Measurements from ENCODE around the gene TMEM259. TPM values are rescaled to one million over a fixed set of nuclear protein-coding genes. Genes with fewer than 3 reads are reported as not detected.

TMEM259 gene
- total RNA-seq, 1 donor from 2014 or later = 232 TPM

GRCh38 chr19:1039646-1040475, 18.9 kb upstream of the TMEM259 start, which contains the start of gene ABCA7:
Gene ABCA7 (plus strand): TSS chr19:1040107. CDS start chr19:1041362, 1,255 bp downstream.
- Mint-ChIP-seq H3K27ac (peak within 1 kb of the TSS; percentile 89), H3K4me1 (peaks cover 20% of the 10 kb centered on the region), H3K4me3 (peak within 1 kb of the TSS; percentile 73), H3K9me3 (no peaks in the 10 kb centered on the region), H3K27me3 (ENCODE audit: low read depth) (no peaks in the 10 kb centered on the region), H3K36me3 (peaks cover 18% of the 10 kb centered on the region)
- TF ChIP-seq CTCF (IDR thresholded peaks at IDR 0.05; ENCODE audit: unreplicated experiment) = no peak
- DNase-seq (ENCODE audit: low spot score in 2 of 2, unreplicated experiment in 2 of 2) = peak; percentile 98 to 100

DNA sequence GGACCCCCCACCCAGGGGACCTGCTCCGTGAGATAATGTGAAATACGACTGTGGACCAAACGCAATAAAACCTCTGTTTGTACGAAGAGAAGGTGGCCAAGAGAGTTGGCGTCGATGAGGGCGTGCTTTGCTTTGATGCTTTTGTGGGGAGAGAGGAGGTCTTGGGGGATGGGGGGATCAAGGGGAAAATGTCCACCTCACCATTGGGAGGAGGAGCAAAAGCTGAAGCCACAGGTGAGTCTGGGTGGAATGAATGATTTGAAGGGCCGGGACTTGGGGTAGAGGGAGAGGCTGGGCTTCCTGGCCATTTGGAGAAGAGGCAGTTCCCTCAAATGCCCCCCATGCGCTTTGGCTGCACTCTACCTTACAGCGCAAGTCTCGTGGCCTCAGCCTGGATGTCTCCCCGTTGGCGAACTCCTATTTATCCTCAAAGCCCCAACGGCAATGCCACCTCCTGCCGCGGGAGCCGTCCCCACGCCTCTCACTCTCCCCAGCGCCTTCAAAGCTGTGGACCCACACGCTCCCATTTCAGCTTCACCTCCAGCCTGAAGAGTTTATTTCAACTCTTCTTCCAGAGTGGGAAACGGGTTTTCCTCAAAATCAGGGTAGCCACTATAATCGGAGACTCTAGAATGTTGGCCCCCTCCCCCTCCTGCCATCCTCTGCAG, 18.2 kb upstream of the TMEM259 start:
- Mint-ChIP-seq H3K9me3 (no peaks in the 10 kb centered on the region), H3K36me3 (peaks cover 18% of the 10 kb centered on the region), H3K27me3 (ENCODE audit: low read depth) (no peaks in the 10 kb centered on the region), H3K27ac (peak overlapping the region; percentile 89), H3K4me3 (peak overlapping the region; percentile 73), H3K4me1 (peaks cover 20% of the 10 kb centered on the region)
- TF ChIP-seq CTCF (IDR thresholded peaks at IDR 0.05; ENCODE audit: unreplicated experiment) = no peak
- no peak for DNase-seq (ENCODE audit: low spot score in 2 of 2, unreplicated experiment in 2 of 2)

DNA sequence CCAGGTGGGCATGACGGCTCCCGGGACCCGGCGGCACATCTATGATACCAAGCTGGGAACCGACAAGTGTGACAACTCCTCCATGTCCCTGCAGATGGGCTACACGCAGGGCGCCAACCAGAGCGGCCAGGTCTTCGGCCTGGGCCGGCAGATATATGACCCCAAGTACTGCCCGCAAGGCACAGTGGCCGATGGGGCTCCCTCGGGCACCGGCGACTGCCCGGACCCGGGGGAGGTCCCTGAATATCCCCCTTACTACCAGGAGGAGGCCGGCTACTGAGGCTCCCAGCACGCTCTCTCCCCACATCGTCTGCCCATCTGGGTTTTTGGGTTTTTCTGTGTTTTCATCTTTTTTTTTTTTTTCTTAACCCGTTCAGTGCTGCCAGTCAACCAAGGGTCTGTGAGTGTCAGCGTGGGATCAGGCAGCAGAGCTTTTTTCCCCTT, 16.7 kb upstream of the TMEM259 start:
- Mint-ChIP-seq H3K27ac (peak overlapping the region; percentile 72), H3K36me3 (peaks cover 20% of the 10 kb centered on the region), H3K4me3 (no peak overlapping the region), H3K27me3 (ENCODE audit: low read depth) (no peaks in the 10 kb centered on the region), H3K4me1 (peaks cover 19% of the 10 kb centered on the region), H3K9me3 (no peaks in the 10 kb centered on the region)
- DNase-seq (ENCODE audit: low spot score in 2 of 2, unreplicated experiment in 2 of 2) = no peak
- no peak for TF ChIP-seq CTCF (IDR thresholded peaks at IDR 0.05; ENCODE audit: unreplicated experiment)

DNA sequence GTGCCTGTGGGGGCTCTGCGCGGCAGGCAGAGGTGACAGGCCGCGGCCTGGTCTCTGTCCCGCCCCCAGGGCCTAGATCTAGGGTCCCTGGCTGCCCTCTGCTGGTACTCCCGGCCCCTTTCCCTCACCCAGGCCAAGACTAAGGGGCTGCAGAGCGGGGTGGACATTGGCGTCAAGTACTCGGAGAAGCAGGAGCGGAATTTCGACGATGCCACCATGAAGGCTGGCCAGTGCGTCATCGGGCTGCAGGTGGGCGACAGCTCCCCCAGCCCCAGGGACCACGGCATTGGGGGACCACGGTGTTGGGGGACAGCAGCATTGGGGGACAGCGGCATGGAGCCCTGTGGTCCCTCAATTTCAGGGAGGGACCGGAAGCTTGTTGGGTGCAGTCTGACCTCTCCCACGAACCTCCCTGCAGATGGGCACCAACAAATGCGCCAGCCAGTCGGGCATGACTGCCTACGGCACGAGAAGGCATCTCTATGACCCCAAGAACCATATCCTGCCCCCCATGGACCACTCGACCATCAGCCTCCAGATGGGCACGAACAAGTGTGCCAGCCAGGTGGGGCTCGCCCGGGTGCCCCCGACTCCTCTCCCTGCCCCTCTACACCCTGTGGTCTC, 15.2 kb upstream of the TMEM259 start:
- no peak for DNase-seq (ENCODE audit: low spot score in 2 of 2, unreplicated experiment in 2 of 2)
- Mint-ChIP-seq H3K27me3 (ENCODE audit: low read depth) (no peaks in the 10 kb centered on the region), H3K4me1 (peaks cover 15% of the 10 kb centered on the region), H3K27ac (no peak overlapping the region), H3K9me3 (no peaks in the 10 kb centered on the region), H3K36me3 (peaks cover 25% of the 10 kb centered on the region), H3K4me3 (no peak overlapping the region)
- TF ChIP-seq CTCF (IDR thresholded peaks at IDR 0.05; ENCODE audit: unreplicated experiment) = no peak

DNA sequence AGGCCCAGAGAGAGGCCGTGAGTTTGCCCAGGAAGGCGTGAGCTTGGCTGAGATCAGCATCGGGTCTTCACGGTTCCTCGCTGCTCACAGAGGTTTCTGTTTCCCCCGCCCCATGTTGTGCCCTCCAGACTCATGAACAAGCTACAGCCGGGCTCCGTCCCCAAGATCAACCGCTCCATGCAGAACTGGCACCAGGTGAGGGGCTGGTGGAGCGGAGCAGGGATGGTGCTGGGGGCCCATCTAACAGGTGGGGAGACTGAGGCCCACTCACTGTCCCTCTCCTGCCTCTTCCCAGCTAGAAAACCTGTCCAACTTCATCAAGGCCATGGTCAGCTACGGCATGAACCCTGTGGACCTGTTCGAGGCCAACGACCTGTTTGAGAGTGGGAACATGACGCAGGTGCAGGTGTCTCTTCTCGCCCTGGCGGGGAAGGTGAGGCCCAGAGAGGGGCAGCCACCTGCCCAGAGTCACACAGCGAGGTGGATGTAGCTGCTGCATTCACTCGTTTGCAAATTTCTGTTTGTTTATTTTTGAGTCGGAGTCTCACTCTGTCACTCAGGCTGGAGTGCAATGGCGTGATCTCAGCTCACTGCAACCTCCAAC, 11.4 kb upstream of the TMEM259 start:
- no peak overlapping the region for H3K27ac Mint-ChIP-seq
- H3K36me3 Mint-ChIP-seq = peaks cover 23% of the 10 kb centered on the region
- no peaks in the 10 kb centered on the region for H3K27me3 Mint-ChIP-seq (ENCODE audit: low read depth)
- no peak for DNase-seq (ENCODE audit: low spot score in 2 of 2, unreplicated experiment in 2 of 2)
- no peak for TF ChIP-seq CTCF (IDR thresholded peaks at IDR 0.05; ENCODE audit: unreplicated experiment)
- no peaks in the 10 kb centered on the region for H3K9me3 Mint-ChIP-seq
- no peak overlapping the region for H3K4me3 Mint-ChIP-seq
- peaks cover 18% of the 10 kb centered on the region for H3K4me1 Mint-ChIP-seq

Data from mesothelial cell of epicardium (in vitro differentiated cells).